ENCODE results near the gene GPR15.

The GPR15 gene

GRCh38 chr3:98551236-98551635, 19.5 kb downstream of the GPR15 start:
- no peak overlapping the region for H3K4me3 ChIP-seq (ENCODE audit: low read depth, low read length)
- TF ChIP-seq CTCF (IDR thresholded peaks at IDR 0.05; ENCODE audit: control insufficient read depth, extremely low read depth, insufficient read depth): no peak
- no peak for DNase-seq (ENCODE audit: low read depth)

GRCh38 chr3:98551754-98552153, 20.0 kb downstream of the GPR15 start:
- no peak for DNase-seq (ENCODE audit: low read depth)
- TF ChIP-seq CTCF (IDR thresholded peaks at IDR 0.05; ENCODE audit: control insufficient read depth, extremely low read depth, insufficient read depth): no peak
- H3K4me3 ChIP-seq (ENCODE audit: low read depth, low read length): no peak overlapping the region

- DNase-seq (ENCODE audit: low read depth): no peak
- no peak overlapping the region for H3K4me3 ChIP-seq (ENCODE audit: low read depth, low read length)
- TF ChIP-seq CTCF (IDR thresholded peaks at IDR 0.05; ENCODE audit: control insufficient read depth, extremely low read depth, insufficient read depth): no peak
These were observed 20.6 kb downstream of the GPR15 start for GRCh38 chr3:98552232-98553020.

- no peak for TF ChIP-seq CTCF (IDR thresholded peaks at IDR 0.05; ENCODE audit: control insufficient read depth, extremely low read depth, insufficient read depth)
- H3K4me3 ChIP-seq (ENCODE audit: low read depth, low read length): no peak overlapping the region
These were observed 21.3 kb downstream of the GPR15 start for GRCh38 chr3:98553021-98553563.

GRCh38 chr3:98553753-98554152, 22.0 kb downstream of the GPR15 start:
- DNase-seq (ENCODE audit: low read depth): no peak
- TF ChIP-seq CTCF (IDR thresholded peaks at IDR 0.05; ENCODE audit: control insufficient read depth, extremely low read depth, insufficient read depth): no peak
- H3K4me3 ChIP-seq (ENCODE audit: low read depth, low read length): no peak overlapping the region

More at GRCh38 chr3:98553021-98553563, 21.3 kb downstream of the GPR15 start:
- no peak for DNase-seq (ENCODE audit: low read depth)

GRCh38 chr3:98554580-98554979, 22.8 kb downstream of the GPR15 start:
- no peak overlapping the region for H3K4me3 ChIP-seq (ENCODE audit: low read depth, low read length)
- DNase-seq (ENCODE audit: low read depth): no peak
- TF ChIP-seq CTCF (IDR thresholded peaks at IDR 0.05; ENCODE audit: control insufficient read depth, extremely low read depth, insufficient read depth): no peak

GRCh38 chr3:98555025-98555379, 23.2 kb downstream of the GPR15 start:
- DNase-seq (ENCODE audit: low read depth): no peak
- TF ChIP-seq CTCF (IDR thresholded peaks at IDR 0.05; ENCODE audit: control insufficient read depth, extremely low read depth, insufficient read depth): no peak
- H3K4me3 ChIP-seq (ENCODE audit: low read depth, low read length): no peak overlapping the region
